ENCODE results near the gene CGNL1. TPM values are rescaled to one million over a fixed set of nuclear protein-coding genes. Genes with fewer than 3 reads are reported as not detected.

CGNL1 gene
- total RNA-seq (13.1 and 13.7 TPM in 2 replicates), polyA plus RNA-seq (9.8 and 11.4 TPM in 2 replicates)

- Histone ChIP-seq H3K4me2 (peak within 1 kb of the TSS; percentile 95), H3K9me3 (ENCODE audit: low read depth) (no peaks in the 10 kb centered on the region), H3K27ac (peak within 1 kb of the TSS; percentile 28), H3K27me3 (no peaks in the 10 kb centered on the region), H3K9me2 (replicated peaks; ENCODE audit: insufficient read depth) (no peaks in the 10 kb centered on the region), H3K36me3 (replicated peaks; ENCODE audit: insufficient read depth, low read depth) (no peaks in the 10 kb centered on the region), H3K4me1 (ENCODE audit: insufficient read depth) (peaks cover 9% of the 10 kb centered on the region), H3K79me2 (peaks cover 28% of the 10 kb centered on the region), H2AFZ (peak within 1 kb of the TSS; percentile 52), H4K20me1 (ENCODE audit: insufficient read depth, poor library complexity, severe bottlenecking) (no peaks in the 10 kb centered on the region), H3K4me3 (peak within 1 kb of the TSS; percentile 62)
- 51% methylated on average over 24 of the region's 76 CpGs for WGBS (ENCODE audit: low lambda C conversion rate, missing lambda C conversion rate)
- TF ChIP-seq EZH2 (IDR thresholded peaks at IDR 0.05; ENCODE audit: borderline replicate concordance) (no peak), EZH2phosphoT487 (IDR thresholded peaks at IDR 0.05; ENCODE audit: low read depth, severe bottlenecking, unreplicated experiment) (no peak), CTCF (IDR thresholded peaks at IDR 0.05; ENCODE audit: poor library complexity) (no peak)
- DNase-seq (ENCODE audit: low spot score): peak; percentile 77
These were observed at the start of gene CGNL1 for GRCh38 chr15:57375827-57376695. TSS of gene CGNL1 (plus strand) at chr15:57376505. CDS start at chr15:57438000, 61,495 bp downstream.

GRCh38 chr15:57327985-57328471 is 48.3 kb upstream of the CGNL1 start:
- no peak overlapping the region for H3K4me3 ChIP-seq
- no peaks in the 10 kb centered on the region for H3K36me3 ChIP-seq (replicated peaks; ENCODE audit: insufficient read depth, low read depth)
- no peaks in the 10 kb centered on the region for H3K9me2 ChIP-seq (replicated peaks; ENCODE audit: insufficient read depth)
- peak overlapping the region; percentile 6 for H3K27ac ChIP-seq
- no peaks in the 10 kb centered on the region for H3K27me3 ChIP-seq
- H3K79me2 ChIP-seq: no peaks in the 10 kb centered on the region
- H3K4me2 ChIP-seq: no peak overlapping the region
- TF ChIP-seq EZH2phosphoT487 (IDR thresholded peaks at IDR 0.05; ENCODE audit: low read depth, severe bottlenecking, unreplicated experiment): no peak
- no peak for TF ChIP-seq CTCF (IDR thresholded peaks at IDR 0.05; ENCODE audit: poor library complexity)
- no peak for TF ChIP-seq EZH2 (IDR thresholded peaks at IDR 0.05; ENCODE audit: borderline replicate concordance)
- no peak for DNase-seq (ENCODE audit: low spot score)
- no peak overlapping the region for H2AFZ ChIP-seq
- 78% methylated on average over 11 of the region's 11 CpGs for WGBS (ENCODE audit: low lambda C conversion rate, missing lambda C conversion rate)
- H3K4me1 ChIP-seq (ENCODE audit: insufficient read depth): peaks cover 21% of the 10 kb centered on the region
- H3K9me3 ChIP-seq (ENCODE audit: low read depth): no peaks in the 10 kb centered on the region
- H4K20me1 ChIP-seq (ENCODE audit: insufficient read depth, poor library complexity, severe bottlenecking): no peaks in the 10 kb centered on the region

GRCh38 chr15:57328479-57328878 is 47.8 kb upstream of the CGNL1 start:
- no peak for DNase-seq (ENCODE audit: low spot score)
- Histone ChIP-seq H3K27me3 (no peaks in the 10 kb centered on the region), H3K4me1 (ENCODE audit: insufficient read depth) (peaks cover 16% of the 10 kb centered on the region), H3K79me2 (no peaks in the 10 kb centered on the region), H3K4me2 (no peak overlapping the region), H2AFZ (no peak overlapping the region), H3K9me3 (ENCODE audit: low read depth) (no peaks in the 10 kb centered on the region), H3K4me3 (no peak overlapping the region), H3K27ac (peak overlapping the region; percentile 6), H4K20me1 (ENCODE audit: insufficient read depth, poor library complexity, severe bottlenecking) (no peaks in the 10 kb centered on the region), H3K36me3 (replicated peaks; ENCODE audit: insufficient read depth, low read depth) (no peaks in the 10 kb centered on the region), H3K9me2 (replicated peaks; ENCODE audit: insufficient read depth) (no peaks in the 10 kb centered on the region)
- WGBS (ENCODE audit: low lambda C conversion rate, missing lambda C conversion rate): 92% methylated on average over 8 of the region's 8 CpGs
- TF ChIP-seq EZH2 (IDR thresholded peaks at IDR 0.05; ENCODE audit: borderline replicate concordance): no peak
- no peak for TF ChIP-seq CTCF (IDR thresholded peaks at IDR 0.05; ENCODE audit: poor library complexity)
- TF ChIP-seq EZH2phosphoT487 (IDR thresholded peaks at IDR 0.05; ENCODE audit: low read depth, severe bottlenecking, unreplicated experiment): no peak

Data from hepatocyte (in vitro differentiated cells).